Coronary artery (tissue), 2 donors: ENCODE data around the gene PDCD1LG2.

ENCODE experiments used
- DNase-seq: peaks from one replicate; pipeline ENCODE4 v3.0.0-alpha.2; 2017; ENCODE audit warnings: low spot score
- H3K27ac ChIP-seq, 2 donors: fragments of 200-600 bp; sonication (generic); one replicate each; pipeline ENCODE4 v1.5.1; 2016 to 2019
- H3K4me3 ChIP-seq: fragments of 200-600 bp; sonication (generic); 2 replicates; pipeline ENCODE4 v1.5.1; 2016; ENCODE audit warnings: mild to moderate bottlenecking, moderate library complexity
- CTCF ChIP-seq: fragments of 200-600 bp; sonication (generic); IDR thresholded peaks from one replicate; pipeline ENCODE4 v1.5.1; 2019; ENCODE audit warnings: antibody characterized with exemption

Gene PDCD1LG2

GRCh38 chr9:5612185-5612530, 101.8 kb downstream of the PDCD1LG2 start:
- H3K27ac ChIP-seq: no peak overlapping the region
- DNase-seq: no peak
- no peak overlapping the region for H3K4me3 ChIP-seq
- TF ChIP-seq CTCF: no peak

GRCh38 chr9:5614192-5614591, 103.9 kb downstream of the PDCD1LG2 start:
- Histone ChIP-seq H3K4me3 (no peak overlapping the region), H3K27ac (no peak overlapping the region)
- no peak for DNase-seq
- TF ChIP-seq CTCF: no peak

DNA sequence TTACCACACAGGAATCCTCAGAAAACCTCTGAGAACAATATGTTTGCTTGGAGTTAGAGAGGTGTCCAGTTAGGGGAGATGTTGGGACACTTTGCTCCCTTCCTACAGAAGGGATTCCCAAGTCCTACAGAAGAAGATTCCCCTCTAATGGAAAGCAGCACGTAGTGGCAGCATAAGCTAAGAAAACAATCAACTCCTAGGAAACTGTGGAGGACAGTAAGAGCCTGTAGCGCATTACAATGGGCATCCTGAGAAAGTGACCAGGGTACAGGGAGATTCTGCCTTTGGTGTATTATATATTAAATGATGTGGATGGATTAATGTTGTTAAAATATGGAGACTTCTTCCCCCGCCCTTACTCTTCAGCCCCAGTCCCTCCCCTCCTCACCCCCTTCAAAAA, 104.7 kb downstream of the PDCD1LG2 start:
- H3K4me3 ChIP-seq: no peak overlapping the region
- TF ChIP-seq CTCF: no peak
- no peak for DNase-seq
- no peak overlapping the region for H3K27ac ChIP-seq

- no peak for DNase-seq
- TF ChIP-seq CTCF: no peak
- no peak overlapping the region for H3K27ac ChIP-seq
- H3K4me3 ChIP-seq: no peak overlapping the region
These were observed 107.4 kb downstream of the PDCD1LG2 start for GRCh38 chr9:5617749-5618148.

GRCh38 chr9:5620494-5620893, 110.2 kb downstream of the PDCD1LG2 start:
- DNase-seq: no peak
- TF ChIP-seq CTCF: no peak
- Histone ChIP-seq H3K27ac (no peak overlapping the region), H3K4me3 (no peak overlapping the region)
